ENCODE data around the gene CLOCK. TPM values are rescaled to one million over a fixed set of nuclear protein-coding genes. Genes with fewer than 3 reads are reported as not detected.

CLOCK gene
- total and polyA plus RNA-seq, 2 of the 13 experiments (the other 11 are each of a cell fraction or from before 2014, with no cell fraction given), result 8.8 to 13.5 TPM

DNA sequence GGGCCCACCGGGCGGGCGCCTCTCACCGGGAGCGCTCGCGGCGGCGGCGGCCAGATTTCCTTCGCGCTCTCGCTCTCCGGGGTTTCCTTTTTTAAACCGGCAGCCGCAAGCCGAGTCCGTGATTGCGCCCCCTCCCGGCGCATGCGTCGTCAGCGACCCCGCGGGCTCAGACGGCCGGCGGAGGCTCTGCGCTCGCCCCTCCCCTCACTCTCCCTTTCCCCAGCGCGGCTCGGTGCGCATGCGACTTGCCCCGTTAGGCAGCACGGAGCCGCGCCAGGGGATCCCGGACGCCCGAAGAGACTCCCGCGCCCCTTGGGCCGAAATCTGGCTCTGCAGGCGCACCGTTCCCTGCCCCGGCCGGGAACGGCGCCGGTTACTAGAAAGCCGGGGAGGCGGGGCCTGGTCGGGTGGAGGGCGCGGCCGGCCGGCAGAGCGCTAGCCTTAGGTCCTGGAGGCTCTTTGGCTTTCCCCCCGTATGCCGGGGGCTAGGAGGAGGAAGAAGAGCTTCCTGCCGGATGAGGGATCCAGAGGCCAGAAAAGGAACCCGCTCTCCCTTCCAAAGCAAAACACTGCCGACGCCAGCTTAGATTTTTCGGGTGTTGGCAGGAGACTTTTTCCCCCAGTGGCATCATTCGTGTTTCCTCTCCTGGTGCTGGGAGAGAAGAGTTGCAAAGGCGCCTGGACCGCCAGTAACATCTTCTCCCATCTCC is at the start of gene CLOCK (continued):
- TF ChIP-seq, protein P1, sequence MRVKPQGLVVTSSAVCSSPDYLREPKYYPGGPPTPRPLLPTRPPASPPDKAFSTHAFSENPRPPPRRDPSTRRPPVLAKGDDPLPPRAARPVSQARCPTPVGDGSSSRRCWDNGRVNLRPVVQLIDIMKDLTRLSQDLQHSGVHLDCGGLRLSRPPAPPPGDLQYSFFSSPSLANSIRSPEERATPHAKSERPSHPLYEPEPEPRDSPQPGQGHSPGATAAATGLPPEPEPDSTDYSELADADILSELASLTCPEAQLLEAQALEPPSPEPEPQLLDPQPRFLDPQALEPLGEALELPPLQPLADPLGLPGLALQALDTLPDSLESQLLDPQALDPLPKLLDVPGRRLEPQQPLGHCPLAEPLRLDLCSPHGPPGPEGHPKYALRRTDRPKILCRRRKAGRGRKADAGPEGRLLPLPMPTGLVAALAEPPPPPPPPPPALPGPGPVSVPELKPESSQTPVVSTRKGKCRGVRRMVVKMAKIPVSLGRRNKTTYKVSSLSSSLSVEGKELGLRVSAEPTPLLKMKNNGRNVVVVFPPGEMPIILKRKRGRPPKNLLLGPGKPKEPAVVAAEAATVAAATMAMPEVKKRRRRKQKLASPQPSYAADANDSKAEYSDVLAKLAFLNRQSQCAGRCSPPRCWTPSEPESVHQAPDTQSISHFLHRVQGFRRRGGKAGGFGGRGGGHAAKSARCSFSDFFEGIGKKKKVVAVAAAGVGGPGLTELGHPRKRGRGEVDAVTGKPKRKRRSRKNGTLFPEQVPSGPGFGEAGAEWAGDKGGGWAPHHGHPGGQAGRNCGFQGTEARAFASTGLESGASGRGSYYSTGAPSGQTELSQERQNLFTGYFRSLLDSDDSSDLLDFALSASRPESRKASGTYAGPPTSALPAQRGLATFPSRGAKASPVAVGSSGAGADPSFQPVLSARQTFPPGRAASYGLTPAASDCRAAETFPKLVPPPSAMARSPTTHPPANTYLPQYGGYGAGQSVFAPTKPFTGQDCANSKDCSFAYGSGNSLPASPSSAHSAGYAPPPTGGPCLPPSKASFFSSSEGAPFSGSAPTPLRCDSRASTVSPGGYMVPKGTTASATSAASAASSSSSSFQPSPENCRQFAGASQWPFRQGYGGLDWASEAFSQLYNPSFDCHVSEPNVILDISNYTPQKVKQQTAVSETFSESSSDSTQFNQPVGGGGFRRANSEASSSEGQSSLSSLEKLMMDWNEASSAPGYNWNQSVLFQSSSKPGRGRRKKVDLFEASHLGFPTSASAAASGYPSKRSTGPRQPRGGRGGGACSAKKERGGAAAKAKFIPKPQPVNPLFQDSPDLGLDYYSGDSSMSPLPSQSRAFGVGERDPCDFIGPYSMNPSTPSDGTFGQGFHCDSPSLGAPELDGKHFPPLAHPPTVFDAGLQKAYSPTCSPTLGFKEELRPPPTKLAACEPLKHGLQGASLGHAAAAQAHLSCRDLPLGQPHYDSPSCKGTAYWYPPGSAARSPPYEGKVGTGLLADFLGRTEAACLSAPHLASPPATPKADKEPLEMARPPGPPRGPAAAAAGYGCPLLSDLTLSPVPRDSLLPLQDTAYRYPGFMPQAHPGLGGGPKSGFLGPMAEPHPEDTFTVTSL (CRISPR knock-in tag; IDR thresholded peaks at IDR 0.05; ENCODE audit: borderline replicate concordance), result 0 out of 2 replicates have a peak, but pooled peaks have one; percentile 37
- TF ChIP-seq ZNF451 (CRISPR knock-in tag; IDR thresholded peaks at IDR 0.05) (0 out of 2 replicates have a peak, but pooled peaks have one; percentile 26), HOXA3 (CRISPR knock-in tag; IDR thresholded peaks at IDR 0.05) (0 out of 2 replicates have a peak, but pooled peaks have one; percentile 20), ZSCAN20 (CRISPR knock-in tag; IDR thresholded peaks at IDR 0.05; ENCODE audit: borderline replicate concordance) (peak; percentile 83; the same call in 1 of the 2 replicates), RBFOX2 (IDR thresholded peaks at IDR 0.05; ENCODE audit: low read depth, low read length) (peak; percentile 82), ZNF792 (CRISPR knock-in tag; IDR thresholded peaks at IDR 0.05) (peak; percentile 29; the same call in 1 of the 2 replicates), TBX2 (CRISPR knock-in tag; IDR thresholded peaks at IDR 0.05; ENCODE audit: borderline replicate concordance) (peak; percentile 32), RFX1 (IDR thresholded peaks at IDR 0.05) (no peak), GATA4 (IDR thresholded peaks at IDR 0.05; ENCODE audit: borderline replicate concordance, low read depth) (0 out of 2 replicates have a peak, but pooled peaks have one; percentile 18), MEF2D (CRISPR knock-in tag; IDR thresholded peaks at IDR 0.05) (0 out of 2 replicates have a peak, but pooled peaks have one; percentile 36)
- TF ChIP-seq, protein P2, sequence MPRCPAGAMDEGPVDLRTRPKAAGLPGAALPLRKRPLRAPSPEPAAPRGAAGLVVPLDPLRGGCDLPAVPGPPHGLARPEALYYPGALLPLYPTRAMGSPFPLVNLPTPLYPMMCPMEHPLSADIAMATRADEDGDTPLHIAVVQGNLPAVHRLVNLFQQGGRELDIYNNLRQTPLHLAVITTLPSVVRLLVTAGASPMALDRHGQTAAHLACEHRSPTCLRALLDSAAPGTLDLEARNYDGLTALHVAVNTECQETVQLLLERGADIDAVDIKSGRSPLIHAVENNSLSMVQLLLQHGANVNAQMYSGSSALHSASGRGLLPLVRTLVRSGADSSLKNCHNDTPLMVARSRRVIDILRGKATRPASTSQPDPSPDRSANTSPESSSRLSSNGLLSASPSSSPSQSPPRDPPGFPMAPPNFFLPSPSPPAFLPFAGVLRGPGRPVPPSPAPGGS (CRISPR knock-in tag; IDR thresholded peaks at IDR 0.05), result peak; percentile 59; the same call in 1 of the 2 replicates
- TF ChIP-seq, protein P3, sequence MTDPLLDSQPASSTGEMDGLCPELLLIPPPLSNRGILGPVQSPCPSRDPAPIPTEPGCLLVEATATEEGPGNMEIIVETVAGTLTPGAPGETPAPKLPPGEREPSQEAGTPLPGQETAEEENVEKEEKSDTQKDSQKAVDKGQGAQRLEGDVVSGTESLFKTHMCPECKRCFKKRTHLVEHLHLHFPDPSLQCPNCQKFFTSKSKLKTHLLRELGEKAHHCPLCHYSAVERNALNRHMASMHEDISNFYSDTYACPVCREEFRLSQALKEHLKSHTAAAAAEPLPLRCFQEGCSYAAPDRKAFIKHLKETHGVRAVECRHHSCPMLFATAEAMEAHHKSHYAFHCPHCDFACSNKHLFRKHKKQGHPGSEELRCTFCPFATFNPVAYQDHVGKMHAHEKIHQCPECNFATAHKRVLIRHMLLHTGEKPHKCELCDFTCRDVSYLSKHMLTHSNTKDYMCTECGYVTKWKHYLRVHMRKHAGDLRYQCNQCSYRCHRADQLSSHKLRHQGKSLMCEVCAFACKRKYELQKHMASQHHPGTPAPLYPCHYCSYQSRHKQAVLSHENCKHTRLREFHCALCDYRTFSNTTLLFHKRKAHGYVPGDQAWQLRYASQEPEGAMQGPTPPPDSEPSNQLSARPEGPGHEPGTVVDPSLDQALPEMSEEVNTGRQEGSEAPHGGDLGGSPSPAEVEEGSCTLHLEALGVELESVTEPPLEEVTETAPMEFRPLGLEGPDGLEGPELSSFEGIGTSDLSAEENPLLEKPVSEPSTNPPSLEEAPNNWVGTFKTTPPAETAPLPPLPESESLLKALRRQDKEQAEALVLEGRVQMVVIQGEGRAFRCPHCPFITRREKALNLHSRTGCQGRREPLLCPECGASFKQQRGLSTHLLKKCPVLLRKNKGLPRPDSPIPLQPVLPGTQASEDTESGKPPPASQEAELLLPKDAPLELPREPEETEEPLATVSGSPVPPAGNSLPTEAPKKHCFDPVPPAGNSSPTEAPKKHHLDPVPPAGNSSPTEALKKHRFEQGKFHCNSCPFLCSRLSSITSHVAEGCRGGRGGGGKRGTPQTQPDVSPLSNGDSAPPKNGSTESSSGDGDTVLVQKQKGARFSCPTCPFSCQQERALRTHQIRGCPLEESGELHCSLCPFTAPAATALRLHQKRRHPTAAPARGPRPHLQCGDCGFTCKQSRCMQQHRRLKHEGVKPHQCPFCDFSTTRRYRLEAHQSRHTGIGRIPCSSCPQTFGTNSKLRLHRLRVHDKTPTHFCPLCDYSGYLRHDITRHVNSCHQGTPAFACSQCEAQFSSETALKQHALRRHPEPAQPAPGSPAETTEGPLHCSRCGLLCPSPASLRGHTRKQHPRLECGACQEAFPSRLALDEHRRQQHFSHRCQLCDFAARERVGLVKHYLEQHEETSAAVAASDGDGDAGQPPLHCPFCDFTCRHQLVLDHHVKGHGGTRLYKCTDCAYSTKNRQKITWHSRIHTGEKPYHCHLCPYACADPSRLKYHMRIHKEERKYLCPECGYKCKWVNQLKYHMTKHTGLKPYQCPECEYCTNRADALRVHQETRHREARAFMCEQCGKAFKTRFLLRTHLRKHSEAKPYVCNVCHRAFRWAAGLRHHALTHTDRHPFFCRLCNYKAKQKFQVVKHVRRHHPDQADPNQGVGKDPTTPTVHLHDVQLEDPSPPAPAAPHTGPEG (CRISPR knock-in tag; IDR thresholded peaks at IDR 0.05), result peak; percentile 69; the same call in 1 of the 2 replicates
- TF ChIP-seq, protein P4, sequence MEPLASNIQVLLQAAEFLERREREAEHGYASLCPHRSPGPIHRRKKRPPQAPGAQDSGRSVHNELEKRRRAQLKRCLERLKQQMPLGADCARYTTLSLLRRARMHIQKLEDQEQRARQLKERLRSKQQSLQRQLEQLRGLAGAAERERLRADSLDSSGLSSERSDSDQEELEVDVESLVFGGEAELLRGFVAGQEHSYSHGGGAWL (CRISPR knock-in tag; IDR thresholded peaks at IDR 0.05), result peak; percentile 48; the same call in 1 of the 2 replicates
